Skeletal muscle tissue (tissue), 4 donors: Measurements from ENCODE around the gene KRTAP10-1. TPM values are rescaled to one million over a fixed set of nuclear protein-coding genes. Genes with fewer than 3 reads are reported as not detected.

Experiments
- H3K27ac ChIP-seq: one replicate; pipeline ENCODE4 v1.7.0; 2013; ENCODE audit warnings: mild to moderate bottlenecking, low read depth, low read length, inconsistent platforms
- H3K27me3 ChIP-seq, 3 donors: one replicate each; pipeline ENCODE4 v1.7.0; 2013; ENCODE audit warnings: low read length in 3 of 3; ENCODE audit not compliant: control insufficient read depth in 3 of 3, insufficient read depth in 3 of 3
- H3K36me3 ChIP-seq, 3 donors: one replicate each; pipeline ENCODE4 v1.7.0; 2013; ENCODE audit warnings: low read length in 3 of 3; ENCODE audit not compliant: control insufficient read depth in 3 of 3, insufficient read depth in 3 of 3
- H3K4me1 ChIP-seq, 3 donors: one replicate each; pipeline ENCODE4 v1.7.0; 2013; ENCODE audit warnings: low read length in 3 of 3, mild to moderate bottlenecking in 3 of 3; ENCODE audit not compliant: control insufficient read depth in 3 of 3, insufficient read depth in 3 of 3
- H3K4me3 ChIP-seq, 3 donors: one replicate each; pipeline ENCODE4 v1.7.0; 2013; ENCODE audit warnings: low read length in 3 of 3
- H3K9ac ChIP-seq, 3 donors: one replicate each; pipeline ENCODE4 v1.7.0; 2013; ENCODE audit warnings: low read length in 3 of 3, mild to moderate bottlenecking in 3 of 3, moderate library complexity in 2 of 3, low read depth in 1 of 3
- H3K9me3 ChIP-seq, 3 donors: one replicate each; pipeline ENCODE4 v1.7.0; 2013; ENCODE audit warnings: low read length in 3 of 3; ENCODE audit not compliant: control insufficient read depth in 3 of 3
- total RNA-seq: library from RNA; depleted of rRNA; stranded (reverse); fragments of >200 nt; gene quantifications from one replicate; pipeline ENCODE4 v1.2.3, GENCODE V29; 2014
- donor health status: Osteomylitis.

Gene KRTAP10-1
- total RNA-seq, 1 donor from 2014 or later, result not detected

DNA sequence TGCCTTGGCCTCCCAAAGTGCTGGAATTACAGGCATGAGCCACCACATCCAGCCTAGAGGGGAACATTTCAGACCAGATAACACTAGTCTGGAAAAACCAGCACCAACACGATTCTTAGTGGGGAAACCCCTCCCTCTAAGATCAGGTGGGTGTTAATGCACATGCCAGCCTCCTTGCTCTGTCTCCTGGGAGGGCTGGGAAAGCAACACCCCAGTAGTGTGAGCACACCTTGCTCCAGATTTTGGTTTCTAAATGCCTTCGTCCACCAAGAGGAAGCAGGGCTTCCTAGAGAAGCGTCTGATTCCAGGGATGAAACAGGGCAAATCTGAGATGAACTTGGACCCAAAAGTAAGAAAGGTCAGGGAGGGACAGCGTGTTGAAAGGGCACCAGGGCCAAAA lies 31.3 kb upstream of the KRTAP10-1 start:
- Histone ChIP-seq H3K4me1 (no peaks in the 10 kb centered on the region), H3K9ac (no peak overlapping the region), H3K4me3 (no peak overlapping the region), H3K27me3 (peaks cover 18 to 63% (median 58%) of the 10 kb centered on the region in 3 donors), H3K27ac (no peak overlapping the region), H3K9me3 (peaks cover 0 to 4% (median 0%) of the 10 kb centered on the region in 3 donors), H3K36me3 (no peaks in the 10 kb centered on the region)

DNA sequence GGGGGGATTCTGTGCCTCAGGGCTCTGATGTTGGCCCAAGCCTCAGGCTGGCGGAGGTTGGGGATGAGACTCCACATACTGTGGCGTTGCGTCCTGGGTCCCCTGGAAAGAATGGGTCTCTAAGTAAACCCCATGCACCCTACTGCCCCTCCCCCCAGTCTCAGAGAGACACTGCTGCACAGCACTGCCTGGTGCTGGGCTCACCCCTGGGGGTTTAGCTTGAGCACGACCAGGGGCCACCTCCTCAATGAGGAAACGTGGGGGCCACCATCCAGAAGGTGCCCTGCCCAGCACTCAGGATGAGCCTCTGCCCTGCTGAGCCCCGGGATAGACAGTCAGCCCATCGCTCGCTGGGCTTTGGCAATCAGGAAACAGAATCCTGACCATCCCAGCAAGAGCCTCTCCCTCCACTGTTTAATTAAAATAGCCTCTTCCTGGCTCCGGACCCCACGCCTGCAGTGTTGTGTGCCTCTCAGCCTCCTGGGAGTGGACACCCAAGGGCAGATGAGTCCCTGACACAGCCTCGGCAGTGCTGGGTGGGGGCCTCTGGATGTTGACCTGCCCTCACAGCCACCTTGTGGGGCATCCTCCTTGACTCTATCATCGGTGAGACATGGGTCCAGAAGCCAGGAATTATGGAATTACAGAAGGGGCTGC lies 30.0 kb upstream of the KRTAP10-1 start:
- Histone ChIP-seq H3K4me3 (no peak overlapping the region), H3K36me3 (no peaks in the 10 kb centered on the region), H3K27me3 (peaks cover 18 to 56% (median 52%) of the 10 kb centered on the region in 3 donors), H3K9me3 (peaks cover 0 to 4% (median 0%) of the 10 kb centered on the region in 3 donors), H3K27ac (no peak overlapping the region), H3K4me1 (no peaks in the 10 kb centered on the region), H3K9ac (no peak overlapping the region)

DNA sequence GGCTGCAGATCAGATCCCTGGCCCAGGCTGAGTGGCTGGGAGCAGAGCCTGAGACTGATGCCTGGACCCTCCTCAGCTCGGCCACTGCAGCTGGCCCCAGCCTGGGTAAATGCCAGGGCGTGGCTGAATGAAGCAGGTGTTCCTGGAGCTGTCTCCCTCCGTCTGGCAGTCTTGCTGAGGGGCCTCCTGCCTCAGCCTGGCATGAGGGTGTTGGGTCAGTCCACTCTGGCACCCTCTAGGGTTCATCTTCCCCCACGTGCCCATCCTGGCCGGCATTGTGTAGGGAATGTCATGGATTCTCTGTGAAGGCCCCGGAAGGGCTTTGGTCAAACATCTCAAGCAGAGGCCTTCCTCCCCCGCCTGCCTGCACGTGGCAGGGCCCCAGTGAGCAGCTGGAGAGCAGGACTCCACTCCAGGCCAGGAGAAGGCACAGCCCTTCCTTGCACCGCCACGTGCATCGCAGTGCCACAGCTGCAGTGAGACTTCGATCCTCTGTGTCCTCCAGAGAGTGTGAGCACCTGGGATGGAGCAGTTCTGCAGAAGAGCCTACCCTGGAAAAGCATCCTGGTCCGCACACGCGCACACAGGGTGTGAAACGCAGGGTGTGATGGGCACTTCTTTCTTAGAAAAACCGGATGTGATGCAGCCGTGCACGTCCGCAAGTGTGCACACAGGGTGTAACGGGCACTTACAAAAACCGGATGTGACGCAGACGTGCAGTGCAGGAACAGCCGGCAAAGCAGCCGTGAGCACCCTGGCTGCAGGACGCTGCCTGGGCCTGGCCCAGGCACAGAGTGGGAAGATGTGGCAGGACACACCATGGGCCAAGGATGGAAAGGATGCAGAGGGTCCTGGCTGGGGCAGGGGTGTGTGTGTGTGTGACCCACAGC lies 28.9 kb upstream of the KRTAP10-1 start:
- Histone ChIP-seq H3K27me3 (peaks cover 18 to 50% (median 44%) of the 10 kb centered on the region in 3 donors), H3K27ac (no peak overlapping the region), H3K36me3 (no peaks in the 10 kb centered on the region), H3K4me1 (no peaks in the 10 kb centered on the region), H3K9me3 (peaks cover 0 to 4% (median 0%) of the 10 kb centered on the region in 3 donors), H3K4me3 (no peak overlapping the region), H3K9ac (no peak overlapping the region)

DNA sequence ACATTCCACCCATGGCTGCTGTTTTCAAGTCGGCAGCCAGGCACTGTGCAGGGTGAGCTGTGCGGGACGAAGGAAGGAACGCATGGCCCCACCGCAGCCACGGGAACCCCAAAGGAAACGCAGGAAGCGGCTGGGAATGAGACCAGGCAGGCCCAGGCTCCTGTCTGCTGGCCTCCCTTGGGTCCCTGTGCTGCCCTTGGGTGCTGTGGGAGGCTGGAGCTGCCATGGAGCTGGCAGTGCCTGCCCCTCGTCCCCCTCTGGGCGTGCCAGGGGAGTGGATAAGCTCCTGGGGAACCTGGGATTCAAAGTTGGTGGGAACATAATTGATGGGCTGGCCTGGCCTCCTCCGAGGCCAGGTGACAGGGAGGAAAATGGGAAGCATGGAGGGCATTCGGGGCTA lies 28.3 kb upstream of the KRTAP10-1 start:
- Histone ChIP-seq H3K9ac (no peak overlapping the region), H3K4me3 (no peak overlapping the region), H3K27ac (no peak overlapping the region), H3K36me3 (no peaks in the 10 kb centered on the region), H3K27me3 (peaks cover 17 to 49% (median 41%) of the 10 kb centered on the region in 3 donors), H3K9me3 (peaks cover 0 to 4% (median 2%) of the 10 kb centered on the region in 3 donors), H3K4me1 (no peaks in the 10 kb centered on the region)

DNA sequence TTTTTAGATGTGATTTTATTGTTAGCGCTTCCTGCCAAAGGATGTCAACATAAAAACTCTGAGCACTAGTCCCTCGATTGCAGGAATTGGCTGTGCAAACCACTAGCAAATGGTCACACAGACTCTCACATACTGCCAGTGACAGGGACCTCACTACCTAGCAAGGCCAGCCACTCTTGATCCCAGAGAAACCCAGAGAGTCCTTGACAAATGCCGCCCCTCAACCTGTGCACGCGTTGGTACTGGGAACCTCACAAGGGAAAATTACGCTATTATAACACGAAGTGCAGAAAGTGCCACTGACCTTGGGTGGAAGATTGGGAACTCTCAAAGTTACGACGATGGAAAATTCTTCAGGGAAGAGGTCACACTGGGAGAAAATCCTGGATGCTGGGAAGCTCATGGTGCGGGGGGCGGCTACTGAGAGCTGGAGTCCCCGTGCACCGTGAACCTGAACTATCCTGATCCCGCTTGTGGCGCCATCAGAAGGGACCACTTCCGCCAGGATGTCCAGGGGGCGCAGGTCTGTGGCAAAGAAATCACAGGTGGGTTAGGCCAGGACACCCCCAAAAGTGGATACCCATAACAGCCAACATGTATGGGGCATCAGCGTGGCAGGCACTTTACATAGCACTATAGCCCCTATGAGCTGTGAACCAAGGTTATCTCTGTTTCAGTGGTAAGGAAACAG lies 27.6 kb upstream of the KRTAP10-1 start:
- Histone ChIP-seq H3K4me3 (no peak overlapping the region), H3K27ac (no peak overlapping the region), H3K9ac (no peak overlapping the region), H3K9me3 (peaks cover 0 to 4% (median 2%) of the 10 kb centered on the region in 3 donors), H3K27me3 (peaks cover 14 to 44% (median 34%) of the 10 kb centered on the region in 3 donors), H3K36me3 (no peaks in the 10 kb centered on the region), H3K4me1 (no peaks in the 10 kb centered on the region)

DNA sequence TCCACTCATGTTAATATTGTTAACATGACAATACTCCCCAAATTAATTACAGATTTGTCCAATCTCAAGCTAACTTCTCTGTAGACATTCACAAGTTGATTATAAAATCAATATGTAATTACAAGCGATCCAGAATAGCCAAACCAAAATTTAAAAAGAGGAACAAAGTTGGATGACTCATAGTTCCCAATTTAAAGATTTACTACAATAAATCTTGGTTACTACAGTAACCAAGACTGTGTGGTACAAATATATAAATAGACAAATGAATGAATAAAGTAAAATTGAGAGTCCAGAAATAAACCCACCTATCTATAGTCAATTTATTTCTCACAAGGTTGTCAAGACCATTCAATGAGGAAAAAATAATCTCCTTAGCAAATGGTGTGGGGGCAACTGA lies 26.4 kb upstream of the KRTAP10-1 start:
- Histone ChIP-seq H3K4me3 (no peak overlapping the region), H3K4me1 (no peaks in the 10 kb centered on the region), H3K9ac (no peak overlapping the region), H3K9me3 (peaks cover 0 to 3% (median 2%) of the 10 kb centered on the region in 3 donors), H3K27ac (no peak overlapping the region), H3K36me3 (no peaks in the 10 kb centered on the region), H3K27me3 (peaks cover 14 to 31% (median 25%) of the 10 kb centered on the region in 3 donors)

DNA sequence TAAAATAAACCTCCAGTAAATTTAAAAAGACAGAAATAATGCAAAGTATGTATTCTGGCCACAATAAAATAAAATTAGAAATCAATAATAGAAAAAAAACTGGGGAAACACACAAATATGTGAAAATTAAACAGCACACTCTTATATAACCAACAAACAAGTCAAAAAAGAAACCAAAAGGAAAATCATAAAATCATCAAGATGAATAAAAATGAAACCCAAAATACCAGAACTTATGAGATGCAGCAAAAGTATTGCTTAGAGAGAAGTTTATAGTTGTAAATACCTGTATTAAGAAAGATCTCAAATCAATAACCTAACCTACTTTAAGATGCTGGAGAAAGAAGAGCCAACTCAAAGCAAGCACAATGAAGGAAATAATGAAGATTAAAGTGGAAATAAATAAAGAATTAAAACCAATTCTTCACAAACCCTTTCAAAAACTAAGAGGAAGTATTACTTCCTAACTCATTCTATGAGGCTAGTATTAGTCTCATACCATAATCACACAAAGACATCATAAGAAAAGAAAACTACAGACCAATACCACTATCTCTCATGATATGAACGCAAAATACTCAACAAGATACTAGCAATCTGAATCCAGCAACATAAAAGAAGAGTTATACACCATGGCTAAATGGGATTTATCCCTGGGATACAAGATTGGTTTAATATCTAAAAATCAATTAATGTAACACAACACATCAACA lies 25.0 kb upstream of the KRTAP10-1 start:
- no peak overlapping the region for H3K27ac ChIP-seq
- H3K4me3 ChIP-seq, result no peak overlapping the region

DNA sequence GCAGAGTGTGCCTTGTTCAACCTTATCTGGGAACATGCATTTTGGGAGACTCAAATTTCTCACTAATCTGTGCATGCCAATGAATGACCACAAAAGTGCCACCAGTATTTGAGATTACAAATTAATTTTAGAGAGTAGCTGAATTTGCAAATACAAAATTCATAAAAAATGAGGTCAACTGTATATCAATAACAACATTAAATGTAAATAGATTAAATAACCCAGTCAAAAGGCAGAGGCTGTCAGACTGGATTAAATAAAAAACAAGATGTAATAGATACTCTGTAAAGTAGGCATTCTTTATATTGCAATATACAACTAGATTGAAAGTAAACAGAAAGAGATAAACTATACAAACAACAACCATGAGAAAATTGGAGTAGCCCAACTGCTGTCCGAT lies 24.1 kb upstream of the KRTAP10-1 start:
- H3K4me3 ChIP-seq, result no peak overlapping the region
- H3K27ac ChIP-seq, result no peak overlapping the region
- no peak overlapping the region for H3K9ac ChIP-seq
- peaks cover 0 to 3% (median 2%) of the 10 kb centered on the region in 3 donors for H3K9me3 ChIP-seq
- H3K27me3 ChIP-seq, result peaks cover 4 to 19% (median 17%) of the 10 kb centered on the region in 3 donors
- no peaks in the 10 kb centered on the region for H3K4me1 ChIP-seq
- H3K36me3 ChIP-seq, result no peaks in the 10 kb centered on the region

More for the DNA sequence above, 25.0 kb upstream of the KRTAP10-1 start:
- H3K9me3 ChIP-seq, result peaks cover 0 to 2% (median 0%) of the 10 kb centered on the region in 3 donors
- H3K36me3 ChIP-seq, result no peaks in the 10 kb centered on the region
- no peak overlapping the region for H3K9ac ChIP-seq
- peaks cover 10 to 23% (median 22%) of the 10 kb centered on the region in 3 donors for H3K27me3 ChIP-seq
- H3K4me1 ChIP-seq, result no peaks in the 10 kb centered on the region

DNA sequence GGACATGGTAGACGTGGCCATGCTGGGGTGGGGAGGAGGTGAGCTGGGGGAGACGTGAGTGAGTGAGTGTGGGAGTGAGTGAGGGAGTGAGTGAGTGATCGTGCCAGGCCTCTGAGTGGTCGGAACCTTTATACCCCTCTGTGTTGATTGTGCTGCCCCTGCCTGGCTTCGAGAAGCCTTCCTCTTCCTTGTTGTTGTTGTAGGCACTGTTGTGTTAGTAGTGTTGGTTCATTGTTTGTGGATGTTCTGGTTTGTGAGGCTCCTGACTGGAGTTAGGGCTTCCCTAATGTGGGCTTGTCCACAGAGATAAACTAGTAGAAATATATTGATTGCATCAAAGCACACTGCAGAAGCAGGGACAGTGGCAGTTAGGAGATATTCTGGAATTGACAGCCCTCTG lies 18.7 kb upstream of the KRTAP10-1 start, which contains the start of gene KRTAP10-3:
Gene KRTAP10-3 (minus strand): TSS at position 101 of the 400 bp plus-strand sequence. CDS start 80 bp downstream, at position 21.
- Histone ChIP-seq H3K9me3 (peaks cover 0 to 3% (median 3%) of the 10 kb centered on the region in 3 donors), H3K27ac (no peak within 1 kb of the TSS), H3K4me3 (no peak within 1 kb of the TSS), H3K27me3 (peaks cover 28 to 52% (median 36%) of the 10 kb centered on the region in 3 donors), H3K9ac (no peak within 1 kb of the TSS), H3K36me3 (no peaks in the 10 kb centered on the region), H3K4me1 (no peaks in the 10 kb centered on the region)
